ENCODE results near the gene DAAM1.

The DAAM1 gene

DNA sequence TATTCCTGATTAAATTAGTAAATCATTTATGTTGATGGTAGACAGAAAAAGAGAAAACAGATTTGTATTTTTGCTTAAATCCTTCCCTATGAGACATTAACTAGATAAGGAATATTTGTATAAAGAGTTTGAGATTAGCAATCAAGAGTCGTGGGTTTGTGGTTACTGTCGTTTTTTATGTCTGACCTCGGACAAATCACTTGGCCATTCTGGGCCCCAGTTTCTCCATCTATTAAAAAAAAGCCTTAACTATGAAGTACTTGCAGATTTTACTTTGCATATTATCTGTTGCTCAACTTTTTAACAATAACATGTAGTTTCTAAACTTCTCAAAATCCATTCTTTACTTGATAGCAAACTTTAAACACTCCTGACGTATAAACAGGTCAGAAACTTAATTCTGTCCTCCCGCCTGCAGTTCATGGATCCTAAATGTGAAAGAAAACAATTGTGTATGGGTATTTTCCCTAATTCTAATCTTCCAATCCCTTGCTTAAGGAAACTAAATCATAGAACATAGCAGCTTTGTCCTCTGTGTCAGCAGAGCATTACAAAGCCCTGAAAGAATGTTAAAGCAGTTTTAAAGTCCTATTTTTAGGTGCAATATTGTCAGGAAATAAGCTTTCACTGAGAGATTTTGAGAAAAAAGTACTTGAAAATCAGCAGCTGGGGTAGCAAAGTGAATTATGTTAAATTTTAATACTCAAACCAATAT, 158.5 kb downstream of the DAAM1 start:
- Mint-ChIP-seq H3K27ac (no peak overlapping the region), H3K4me1 (no peaks in the 10 kb centered on the region), H3K4me3 (no peak overlapping the region), H3K36me3 (no peaks in the 10 kb centered on the region), H3K9me3 (no peaks in the 10 kb centered on the region)
- ATAC-seq = no peak
- DNase-seq (ENCODE audit: low spot score in 2 of 2) = no peak

- H3K4me1 Mint-ChIP-seq = no peaks in the 10 kb centered on the region
- no peak for ATAC-seq
Observed at GRCh38 chr14:59347511-59347900, 159.0 kb downstream of the DAAM1 start.

DNA sequence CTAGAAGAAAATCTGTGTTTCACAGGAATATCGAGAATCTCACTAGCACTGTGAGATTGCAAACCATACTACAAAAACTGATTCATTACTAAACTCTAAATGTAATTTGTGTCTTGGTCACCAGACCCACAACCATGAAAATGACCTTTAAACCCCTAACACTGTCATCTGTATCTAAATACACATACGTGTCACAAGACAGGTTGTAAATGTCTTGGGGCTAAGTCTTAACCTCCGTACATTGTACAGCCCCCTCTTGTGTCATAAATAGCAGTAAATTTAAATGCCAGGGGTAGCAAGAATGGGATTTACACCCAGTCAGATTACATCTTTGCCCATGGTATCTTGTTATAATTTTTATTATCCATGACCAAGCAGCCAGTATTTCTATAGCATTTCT, 159.4 kb downstream of the DAAM1 start:
- Mint-ChIP-seq H3K4me3 (no peak overlapping the region), H3K9me3 (no peaks in the 10 kb centered on the region), H3K27ac (no peak overlapping the region), H3K36me3 (peaks cover 1% of the 10 kb centered on the region), H3K4me1 (no peaks in the 10 kb centered on the region)
- peak; percentile 26 for ATAC-seq
- DNase-seq (ENCODE audit: low spot score in 2 of 2) = no peak

More at GRCh38 chr14:59347511-59347900, 159.0 kb downstream of the DAAM1 start:
- Mint-ChIP-seq H3K4me3 (no peak overlapping the region), H3K36me3 (no peaks in the 10 kb centered on the region), H3K27ac (no peak overlapping the region), H3K9me3 (no peaks in the 10 kb centered on the region)
- DNase-seq (ENCODE audit: low spot score in 2 of 2) = no peak

DNA sequence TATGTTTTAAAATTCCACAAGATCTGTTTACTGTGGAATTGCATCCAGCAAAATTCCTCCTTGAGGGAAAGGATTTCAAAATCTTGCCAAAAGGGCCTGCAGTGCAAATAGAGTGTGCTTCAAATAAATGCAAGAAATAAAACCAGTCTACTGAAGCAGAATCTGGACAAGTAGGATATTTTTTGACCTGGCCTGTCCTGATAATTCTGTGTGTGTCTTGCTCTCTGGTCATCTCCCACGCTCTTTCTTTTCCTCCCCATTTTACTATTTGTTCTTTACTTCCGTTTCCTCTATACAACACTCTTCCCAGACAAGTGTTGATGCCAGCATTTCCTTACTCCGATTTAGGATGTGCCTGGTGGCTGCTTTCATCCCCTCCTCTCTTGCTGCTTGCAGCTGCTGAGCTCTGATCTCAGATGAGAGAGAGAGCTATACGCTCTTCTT, 160.8 kb downstream of the DAAM1 start:
- Mint-ChIP-seq H3K27ac (no peak overlapping the region), H3K36me3 (peaks cover 11% of the 10 kb centered on the region)
- no peak for ATAC-seq

GRCh38 chr14:59352961-59353360, 164.5 kb downstream of the DAAM1 start:
- no peak overlapping the region for H3K27ac Mint-ChIP-seq
- no peak for DNase-seq (ENCODE audit: low spot score in 2 of 2)

More for the DNA sequence above, 160.8 kb downstream of the DAAM1 start:
- no peak for DNase-seq (ENCODE audit: low spot score in 2 of 2)
- no peak overlapping the region for H3K4me3 Mint-ChIP-seq
- no peaks in the 10 kb centered on the region for H3K9me3 Mint-ChIP-seq
- H3K4me1 Mint-ChIP-seq = no peaks in the 10 kb centered on the region

GRCh38 chr14:59354666-59355065, 166.2 kb downstream of the DAAM1 start:
- no peak overlapping the region for H3K4me3 Mint-ChIP-seq
- DNase-seq (ENCODE audit: low spot score in 2 of 2) = no peak

More at GRCh38 chr14:59352961-59353360, 164.5 kb downstream of the DAAM1 start:
- Mint-ChIP-seq H3K36me3 (peaks cover 21% of the 10 kb centered on the region), H3K4me3 (no peak overlapping the region), H3K4me1 (no peaks in the 10 kb centered on the region), H3K9me3 (no peaks in the 10 kb centered on the region)
- no peak for ATAC-seq

DNA sequence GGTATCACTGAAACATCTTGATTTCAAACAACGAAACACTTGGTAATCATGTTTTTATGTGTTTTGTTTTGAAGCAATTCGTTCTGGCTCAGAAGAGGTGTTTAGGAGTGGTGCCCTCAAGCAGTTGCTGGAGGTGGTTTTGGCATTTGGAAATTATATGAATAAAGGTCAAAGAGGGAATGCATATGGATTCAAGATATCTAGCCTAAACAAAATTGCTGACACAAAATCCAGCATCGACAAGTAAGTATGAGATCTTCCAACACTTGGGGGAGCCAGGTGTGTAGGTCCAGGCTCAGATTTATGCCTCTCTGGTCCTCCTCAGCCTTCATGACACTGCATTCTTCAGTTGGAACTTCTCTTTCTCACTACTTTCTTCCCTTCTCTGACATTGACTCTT, 166.6 kb downstream of the DAAM1 start:
- Mint-ChIP-seq H3K36me3 (peaks cover 21% of the 10 kb centered on the region), H3K4me3 (no peak overlapping the region), H3K4me1 (no peaks in the 10 kb centered on the region), H3K27ac (no peak overlapping the region), H3K9me3 (no peaks in the 10 kb centered on the region)
- ATAC-seq = no peak
- no peak for DNase-seq (ENCODE audit: low spot score in 2 of 2)

More at GRCh38 chr14:59354666-59355065, 166.2 kb downstream of the DAAM1 start:
- ATAC-seq = no peak
- Mint-ChIP-seq H3K27ac (no peak overlapping the region), H3K9me3 (no peaks in the 10 kb centered on the region), H3K4me1 (no peaks in the 10 kb centered on the region), H3K36me3 (peaks cover 21% of the 10 kb centered on the region)

GRCh38 chr14:59356312-59356711, 167.8 kb downstream of the DAAM1 start:
- H3K36me3 Mint-ChIP-seq = peaks cover 21% of the 10 kb centered on the region
- DNase-seq (ENCODE audit: low spot score in 2 of 2) = no peak
- H3K4me1 Mint-ChIP-seq = no peaks in the 10 kb centered on the region
- no peak for ATAC-seq
- no peak overlapping the region for H3K4me3 Mint-ChIP-seq
- H3K9me3 Mint-ChIP-seq = no peaks in the 10 kb centered on the region
- no peak overlapping the region for H3K27ac Mint-ChIP-seq

- H3K4me3 Mint-ChIP-seq = no peak overlapping the region
- ATAC-seq (no peak), DNase-seq (ENCODE audit: low spot score in 2 of 2) (no peak)
- no peak overlapping the region for H3K27ac Mint-ChIP-seq
- H3K4me1 Mint-ChIP-seq = no peaks in the 10 kb centered on the region
- H3K36me3 Mint-ChIP-seq = peaks cover 21% of the 10 kb centered on the region
- H3K9me3 Mint-ChIP-seq = no peaks in the 10 kb centered on the region
Observed at GRCh38 chr14:59356767-59357166, 168.3 kb downstream of the DAAM1 start.

DNA sequence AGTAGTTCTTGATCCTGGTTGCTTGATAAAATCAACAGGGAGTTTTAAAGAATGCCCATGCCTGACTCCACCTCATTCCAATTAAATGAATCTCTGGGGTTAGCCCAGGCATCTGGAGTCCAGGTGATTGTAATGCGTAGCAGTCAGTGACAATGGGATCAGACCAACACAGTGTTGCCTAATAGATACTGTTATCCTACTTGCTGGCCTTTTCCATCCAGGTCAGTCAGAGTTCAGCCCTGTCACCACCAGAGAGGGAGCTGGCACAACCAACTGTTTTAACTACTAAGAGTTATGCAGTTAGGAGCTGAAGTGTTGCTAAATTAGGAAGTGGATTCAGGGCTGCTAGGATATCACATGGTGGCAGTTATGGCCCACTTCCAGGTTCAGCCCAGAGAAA, 169.6 kb downstream of the DAAM1 start:
- no peak for ATAC-seq
- Mint-ChIP-seq H3K27ac (no peak overlapping the region), H3K9me3 (no peaks in the 10 kb centered on the region), H3K36me3 (peaks cover 17% of the 10 kb centered on the region), H3K4me3 (no peak overlapping the region), H3K4me1 (no peaks in the 10 kb centered on the region)
- no peak for DNase-seq (ENCODE audit: low spot score in 2 of 2)

DNA sequence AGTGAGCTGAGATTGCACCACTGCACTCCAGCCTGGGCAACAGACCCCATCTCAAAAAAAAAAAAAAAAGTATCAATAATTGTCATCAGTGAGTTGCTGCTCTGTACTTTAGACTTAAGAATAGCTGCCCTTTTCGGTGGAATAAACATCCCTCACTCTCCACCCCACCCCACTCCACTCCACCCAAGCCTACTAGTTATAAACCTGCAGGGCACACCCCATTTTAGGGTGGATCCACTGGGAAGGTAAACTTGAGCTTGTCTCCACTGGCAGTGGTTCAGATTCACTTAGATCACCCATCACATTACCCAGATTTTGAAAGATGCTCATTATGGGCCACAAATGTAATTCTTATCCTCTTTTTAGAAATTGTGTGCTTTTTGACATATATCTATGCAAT, 170.3 kb downstream of the DAAM1 start:
- DNase-seq (ENCODE audit: low spot score in 2 of 2) (no peak), ATAC-seq (no peak)
- H3K4me3 Mint-ChIP-seq = no peak overlapping the region
- no peaks in the 10 kb centered on the region for H3K4me1 Mint-ChIP-seq
- H3K27ac Mint-ChIP-seq = no peak overlapping the region
- H3K36me3 Mint-ChIP-seq = peaks cover 12% of the 10 kb centered on the region
- H3K9me3 Mint-ChIP-seq = no peaks in the 10 kb centered on the region

GRCh38 chr14:59359431-59360124, 171.1 kb downstream of the DAAM1 start:
- ATAC-seq (no peak), DNase-seq (ENCODE audit: low spot score in 2 of 2) (no peak)
- H3K4me1 Mint-ChIP-seq = no peaks in the 10 kb centered on the region
- no peak overlapping the region for H3K27ac Mint-ChIP-seq
- no peaks in the 10 kb centered on the region for H3K9me3 Mint-ChIP-seq
- H3K4me3 Mint-ChIP-seq = no peak overlapping the region
- H3K36me3 Mint-ChIP-seq = peaks cover 10% of the 10 kb centered on the region

GRCh38 chr14:59360233-59360632, 171.8 kb downstream of the DAAM1 start:
- Mint-ChIP-seq H3K4me1 (no peaks in the 10 kb centered on the region), H3K9me3 (no peaks in the 10 kb centered on the region), H3K36me3 (peaks cover 12% of the 10 kb centered on the region), H3K27ac (no peak overlapping the region), H3K4me3 (no peak overlapping the region)
- ATAC-seq = no peak
- no peak for DNase-seq (ENCODE audit: low spot score in 2 of 2)

- no peak overlapping the region for H3K4me3 Mint-ChIP-seq
- ATAC-seq (no peak), DNase-seq (ENCODE audit: low spot score in 2 of 2) (no peak)
- peak overlapping the region; percentile 9 for H3K27ac Mint-ChIP-seq
- H3K9me3 Mint-ChIP-seq = no peaks in the 10 kb centered on the region
- no peaks in the 10 kb centered on the region for H3K4me1 Mint-ChIP-seq
- H3K36me3 Mint-ChIP-seq = peaks cover 8% of the 10 kb centered on the region
Observed at GRCh38 chr14:59360923-59361794, 172.7 kb downstream of the DAAM1 start.

DNA sequence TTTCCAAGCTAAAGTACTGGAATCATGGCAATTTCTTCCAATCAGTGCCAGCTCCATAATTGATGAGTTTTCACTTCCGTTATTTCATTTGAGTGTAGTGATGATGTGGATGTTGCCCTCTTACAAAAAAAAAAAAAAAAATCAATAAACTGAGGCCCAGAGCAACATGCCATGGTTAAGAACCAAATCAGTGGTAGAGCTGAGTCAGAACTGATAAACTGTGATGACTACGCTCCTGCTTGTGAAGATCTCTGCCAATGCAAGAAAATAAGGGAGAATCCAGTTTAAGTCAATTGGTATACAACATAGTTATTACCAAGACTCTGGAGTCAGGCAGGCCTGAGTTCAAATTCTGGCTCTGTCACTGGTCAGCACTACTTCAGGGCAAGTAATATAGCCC, 174.0 kb downstream of the DAAM1 start:
- DNase-seq (ENCODE audit: low spot score in 2 of 2) (no peak), ATAC-seq (no peak)
- no peaks in the 10 kb centered on the region for H3K9me3 Mint-ChIP-seq
- H3K36me3 Mint-ChIP-seq = peaks cover 8% of the 10 kb centered on the region
- H3K4me1 Mint-ChIP-seq = no peaks in the 10 kb centered on the region
- no peak overlapping the region for H3K27ac Mint-ChIP-seq
- H3K4me3 Mint-ChIP-seq = no peak overlapping the region
